PC-3 (cell line): ENCODE results near the gene TBX1. TPM values are rescaled to one million over a fixed set of nuclear protein-coding genes. Genes with fewer than 3 reads are reported as not detected.

Experiments
- ATAC-seq: fragments of 200-7000 bp; cut with Tn5 transposase; 2 replicates; pipeline ENCODE4 v1.9.1; 2020; ENCODE audit warnings: mild to moderate bottlenecking, moderate library complexity
- BruUV-seq: library from RNA; stranded (reverse); fragments of 400-500 nt; replicated peaks from 2 replicates; lab custom pipeline; 2021; lab: Mats Ljungman, UMichigan
- CTCF ChIA-PET: fragments of 300-600 bp; sonication (Branson Sonifier 250); formaldehyde crosslinking; loops from one replicate; lab custom pipeline; 2022; ENCODE audit warnings: antibody characterized with exemption; lab: Charles Lee
- POLR2A ChIA-PET: fragments of 300-600 bp; sonication (Branson Sonifier 250); formaldehyde crosslinking; loops from one replicate; lab custom pipeline; 2022; ENCODE audit warnings: antibody characterized with exemption; ENCODE audit not compliant: unreplicated experiment; lab: Charles Lee
- DNase-seq: peaks from one replicate; pipeline ENCODE4 v3.0.0-alpha.2; 2015
- H2AFZ ChIP-seq: fragments of 300-600 bp; sonication (generic); 2 replicates; pipeline ENCODE4 v1.6.0; 2016; ENCODE audit warnings: antibody characterized with exemption, low read length
- H3F3A ChIP-seq: fragments of 300-600 bp; sonication (generic); one replicate; pipeline ENCODE4 v1.6.0; 2017; ENCODE audit warnings: antibody characterized with exemption, low read length, control low read depth, mild to moderate bottlenecking; ENCODE audit not compliant: unreplicated experiment
- H3K27ac ChIP-seq: fragments of 300-600 bp; sonication (generic); 2 replicates; pipeline ENCODE4 v1.5.1; 2016; ENCODE audit warnings: mild to moderate bottlenecking, low read length
- H3K27me3 ChIP-seq: fragments of 300-600 bp; sonication (generic); 2 replicates; pipeline ENCODE4 v1.6.1; 2016; ENCODE audit warnings: low read length, mixed read lengths
- H3K36me3 ChIP-seq: fragments of 300-600 bp; sonication (generic); 2 replicates; pipeline ENCODE4 v1.6.1; 2016; ENCODE audit warnings: low read depth, mixed run types, low read length, mixed read lengths
- H3K4me1 ChIP-seq: fragments of 300-600 bp; sonication (generic); 2 replicates; pipeline ENCODE4 v1.5.1; 2016; ENCODE audit warnings: low read length; ENCODE audit not compliant: insufficient read depth
- H3K4me2 ChIP-seq: fragments of 300-600 bp; sonication (generic); 2 replicates; pipeline ENCODE4 v1.6.0; 2016; ENCODE audit warnings: low read length
- H3K4me3 ChIP-seq: fragments of 300-600 bp; sonication (generic); 2 replicates; pipeline ENCODE4 v1.5.1; 2016; ENCODE audit warnings: mild to moderate bottlenecking, low read length, mixed read lengths
- H3K79me2 ChIP-seq: fragments of 300-600 bp; sonication (generic); 2 replicates; pipeline ENCODE4 v1.6.1; 2017; ENCODE audit warnings: low read length, mixed read lengths
- H3K9ac ChIP-seq: fragments of 300-600 bp; sonication (generic); 2 replicates; pipeline ENCODE4 v1.6.0; 2016; ENCODE audit warnings: mild to moderate bottlenecking, low read length
- H3K9me2 ChIP-seq: fragments of 300-600 bp; sonication (generic); replicated peaks from 2 replicates; pipeline ENCODE4 v1.6.1; 2016; ENCODE audit warnings: mixed run types, low read length, mixed read lengths
- H3K9me3 ChIP-seq: fragments of 300-600 bp; sonication (generic); 2 replicates; pipeline ENCODE4 v1.6.1; 2016; ENCODE audit warnings: low read length, mixed read lengths
- H4K20me1 ChIP-seq: fragments of 300-600 bp; sonication (generic); 2 replicates; pipeline ENCODE4 v1.6.1; 2016; ENCODE audit warnings: low read length, mixed read lengths
- CTCF ChIP-seq: fragments of 300-600 bp; sonication (generic); conservative IDR thresholded peaks from 2 replicates; pipeline ENCODE4 v1.5.1; 2017; ENCODE audit warnings: antibody characterized with exemption, low read depth, mild to moderate bottlenecking, low read length
- EZH2 ChIP-seq: fragments of 300-600 bp; sonication (generic); IDR thresholded peaks from one replicate; pipeline ENCODE4 v1.6.1; 2017; ENCODE audit warnings: antibody characterized with exemption, mild to moderate bottlenecking, low read length; ENCODE audit not compliant: unreplicated experiment
- EZH2phosphoT487 ChIP-seq: fragments of 300-600 bp; sonication (generic); IDR thresholded peaks from 2 replicates; pipeline ENCODE4 v1.6.1; 2018; ENCODE audit warnings: mild to moderate bottlenecking, antibody characterized with exemption, low read length, borderline replicate concordance
- intact Hi-C: fragments of 100-400 bp; cut with micrococcal nuclease; formaldehyde crosslinking; loops from 2 replicates; pipeline ENCODE4 v1.9.0; 2023
- total RNA-seq: library from RNA; depleted of rRNA; stranded (reverse); fragments of >200 nt; gene quantifications from 2 replicates; pipeline ENCODE4 v1.2.3, GENCODE V29; 2014

TBX1 gene
- total RNA-seq, 1 experiment from 2014 or later = 18.6 TPM

- Histone ChIP-seq H4K20me1 (no peaks in the 10 kb centered on the region), H3K9me2 (no peaks in the 10 kb centered on the region), H2AFZ (peak overlapping the region; percentile 44), H3K4me3 (peak overlapping the region; percentile 50), H3F3A (no peaks in the 10 kb centered on the region), H3K27me3 (no peaks in the 10 kb centered on the region), H3K9me3 (no peaks in the 10 kb centered on the region), H3K27ac (no peak overlapping the region), H3K4me1 (peaks cover 2% of the 10 kb centered on the region), H3K4me2 (peak overlapping the region; percentile 62), H3K79me2 (peaks cover 5% of the 10 kb centered on the region), H3K9ac (no peak overlapping the region), H3K36me3 (no peaks in the 10 kb centered on the region)
- CTCF ChIA-PET = interaction anchor here (0.6 to 1.0 kb wide), 2 partner anchors 26 to 227 kb away, joined by 3 to 6 read pairs; no protein-coding TSS in a partner anchor
- TF ChIP-seq CTCF (peak; percentile 65), EZH2 (no peak), EZH2phosphoT487 (0 out of 2 replicates have a peak, but pooled peaks have one; percentile 26)
- no TSS peak for BruUV-seq
- peak; percentile 70 for ATAC-seq
- intact Hi-C loops = no loop called here
- POLR2A ChIA-PET = interaction anchor here (0.5 kb wide), 1 partner anchor 99 kb away, joined by 3 read pairs; no protein-coding TSS in a partner anchor
- DNase-seq = peak; percentile 66
Measured at GRCh38 chr22:19756288-19757128, 4.1 kb upstream of the TBX1 start.

- Histone ChIP-seq H3K4me3 (peak overlapping the region; percentile 50; the same call in 1 of the 2 replicates), H3K79me2 (peaks cover 14% of the 10 kb centered on the region), H3K4me2 (peak overlapping the region; percentile 62), H2AFZ (no peak overlapping the region), H3K9ac (no peak overlapping the region), H3F3A (no peaks in the 10 kb centered on the region), H3K36me3 (no peaks in the 10 kb centered on the region), H3K9me3 (no peaks in the 10 kb centered on the region), H3K27me3 (no peaks in the 10 kb centered on the region), H3K27ac (no peak overlapping the region), H3K4me1 (peaks cover under 1% of the 10 kb centered on the region; the same call in 1 of the 2 replicates), H3K9me2 (no peaks in the 10 kb centered on the region), H4K20me1 (no peaks in the 10 kb centered on the region)
- ATAC-seq (no peak), DNase-seq (no peak)
- intact Hi-C loops = no loop called here
- CTCF ChIA-PET = interaction anchor here (0.5 to 1.0 kb wide), 2 partner anchors 27 to 149 kb away, joined by 3 to 6 read pairs; no protein-coding TSS in a partner anchor
- no TSS peak for BruUV-seq
- POLR2A ChIA-PET = no interaction called here
- TF ChIP-seq EZH2 (no peak), EZH2phosphoT487 (no peak), CTCF (no peak)
Measured at GRCh38 chr22:19757140-19757984, 3.2 kb upstream of the TBX1 start.
